ENCODE measurements around the gene NCAPG2. TPM values are rescaled to one million over a fixed set of nuclear protein-coding genes. Genes with fewer than 3 reads are reported as not detected.

The NCAPG2 gene
- total and polyA plus RNA-seq, 2 donors (not counting 1 experiment from before 2014, with no cell fraction given): 10.9 to 18.7 TPM

GRCh38 chr7:158743219-158743618, 38.6 kb upstream of the NCAPG2 start:
- TF ChIP-seq EZH2 (IDR thresholded peaks at IDR 0.05; ENCODE audit: low read length, missing control alignments): no peak
- TF ChIP-seq CTCF (conservative IDR thresholded peaks at IDR 0.05 in 1 of 2, IDR thresholded peaks at IDR 0.05 in 1 of 2; ENCODE audit: low read depth in 1 of 2, low read length in 2 of 2): no peak
- H3K27ac ChIP-seq (ENCODE audit: insufficient read depth, low read length): no peak overlapping the region
- H4K20me1 ChIP-seq (ENCODE audit: control insufficient read depth, extremely low read depth, insufficient read depth, low read length): no peaks in the 10 kb centered on the region
- no peak overlapping the region for H3K4me2 ChIP-seq (ENCODE audit: extremely low read depth, insufficient read depth, low read length)
- H3K36me3 ChIP-seq (ENCODE audit: control insufficient read depth, insufficient read depth, low read length): peaks cover 16% of the 10 kb centered on the region
- H3K4me3 ChIP-seq (replicated peaks in 1 of 4; ENCODE audit: control extremely low read depth in 1 of 4, insufficient read depth in 1 of 4, low read depth in 3 of 4, low read length in 4 of 4): no peak overlapping the region
- H3K79me2 ChIP-seq (ENCODE audit: control insufficient read depth, insufficient read depth, low read length): no peaks in the 10 kb centered on the region
- H3K27me3 ChIP-seq (ENCODE audit: control insufficient read depth, insufficient read depth, low read length): no peaks in the 10 kb centered on the region
- H3K9me3 ChIP-seq (ENCODE audit: control insufficient read depth, insufficient read depth, low read depth, low read length): no peaks in the 10 kb centered on the region
- H2AFZ ChIP-seq (ENCODE audit: low read length): no peak overlapping the region
- no peak overlapping the region for H3K9ac ChIP-seq (ENCODE audit: insufficient read depth, low read length)
- DNase-seq (ENCODE audit: low read depth in 2 of 2): no peak
- peaks cover 11% of the 10 kb centered on the region for H3K4me1 ChIP-seq (ENCODE audit: control insufficient read depth, extremely low read depth, insufficient read depth, low read length)

- H3K9ac ChIP-seq (ENCODE audit: insufficient read depth, low read length): no peak overlapping the region
- H3K4me3 ChIP-seq (replicated peaks in 1 of 4; ENCODE audit: control extremely low read depth in 1 of 4, insufficient read depth in 1 of 4, low read depth in 3 of 4, low read length in 4 of 4): no peak overlapping the region
- no peak overlapping the region for H3K27ac ChIP-seq (ENCODE audit: insufficient read depth, low read length)
- peaks cover 19% of the 10 kb centered on the region for H3K36me3 ChIP-seq (ENCODE audit: control insufficient read depth, insufficient read depth, low read length)
- no peak overlapping the region for H3K4me2 ChIP-seq (ENCODE audit: extremely low read depth, insufficient read depth, low read length)
- TF ChIP-seq CTCF (conservative IDR thresholded peaks at IDR 0.05 in 1 of 2, IDR thresholded peaks at IDR 0.05 in 1 of 2; ENCODE audit: low read depth in 1 of 2, low read length in 2 of 2) (no peak), EZH2 (IDR thresholded peaks at IDR 0.05; ENCODE audit: low read length, missing control alignments) (no peak)
- H3K27me3 ChIP-seq (ENCODE audit: control insufficient read depth, insufficient read depth, low read length): no peaks in the 10 kb centered on the region
- H3K79me2 ChIP-seq (ENCODE audit: control insufficient read depth, insufficient read depth, low read length): no peaks in the 10 kb centered on the region
- H3K4me1 ChIP-seq (ENCODE audit: control insufficient read depth, extremely low read depth, insufficient read depth, low read length): peaks cover 11% of the 10 kb centered on the region
- no peaks in the 10 kb centered on the region for H4K20me1 ChIP-seq (ENCODE audit: control insufficient read depth, extremely low read depth, insufficient read depth, low read length)
- DNase-seq (ENCODE audit: low read depth in 2 of 2): no peak
- no peaks in the 10 kb centered on the region for H3K9me3 ChIP-seq (ENCODE audit: control insufficient read depth, insufficient read depth, low read depth, low read length)
- no peak overlapping the region for H2AFZ ChIP-seq (ENCODE audit: low read length)
These were observed 37.6 kb upstream of the NCAPG2 start for GRCh38 chr7:158742065-158742821.

- TF ChIP-seq CTCF (conservative IDR thresholded peaks at IDR 0.05 in 1 of 2, IDR thresholded peaks at IDR 0.05 in 1 of 2; ENCODE audit: low read depth in 1 of 2, low read length in 2 of 2): no peak
- TF ChIP-seq EZH2 (IDR thresholded peaks at IDR 0.05; ENCODE audit: low read length, missing control alignments): no peak
- no peak for DNase-seq (ENCODE audit: low read depth in 2 of 2)
- no peak overlapping the region for H2AFZ ChIP-seq (ENCODE audit: low read length)
- H3K36me3 ChIP-seq (ENCODE audit: control insufficient read depth, insufficient read depth, low read length): peaks cover 20% of the 10 kb centered on the region
- no peak overlapping the region for H3K4me2 ChIP-seq (ENCODE audit: extremely low read depth, insufficient read depth, low read length)
- H3K9me3 ChIP-seq (ENCODE audit: control insufficient read depth, insufficient read depth, low read depth, low read length): no peaks in the 10 kb centered on the region
- H3K9ac ChIP-seq (ENCODE audit: insufficient read depth, low read length): no peak overlapping the region
- H3K79me2 ChIP-seq (ENCODE audit: control insufficient read depth, insufficient read depth, low read length): no peaks in the 10 kb centered on the region
- H3K27me3 ChIP-seq (ENCODE audit: control insufficient read depth, insufficient read depth, low read length): no peaks in the 10 kb centered on the region
- peak overlapping the region; percentile 42 for H3K27ac ChIP-seq (ENCODE audit: insufficient read depth, low read length)
- no peaks in the 10 kb centered on the region for H4K20me1 ChIP-seq (ENCODE audit: control insufficient read depth, extremely low read depth, insufficient read depth, low read length)
- H3K4me3 ChIP-seq (replicated peaks in 1 of 4; ENCODE audit: control extremely low read depth in 1 of 4, insufficient read depth in 1 of 4, low read depth in 3 of 4, low read length in 4 of 4): no peak overlapping the region
- H3K4me1 ChIP-seq (ENCODE audit: control insufficient read depth, extremely low read depth, insufficient read depth, low read length): peaks cover 11% of the 10 kb centered on the region
These were observed 36.7 kb upstream of the NCAPG2 start for GRCh38 chr7:158741294-158741666.
